ENCODE measurements around the gene PTAR1.
"Not testable (repeated sequence)": the region's sequence is repeated elsewhere in the genome, so short reads cannot be mapped to it uniquely, and the experiment has no call there.

DNA sequence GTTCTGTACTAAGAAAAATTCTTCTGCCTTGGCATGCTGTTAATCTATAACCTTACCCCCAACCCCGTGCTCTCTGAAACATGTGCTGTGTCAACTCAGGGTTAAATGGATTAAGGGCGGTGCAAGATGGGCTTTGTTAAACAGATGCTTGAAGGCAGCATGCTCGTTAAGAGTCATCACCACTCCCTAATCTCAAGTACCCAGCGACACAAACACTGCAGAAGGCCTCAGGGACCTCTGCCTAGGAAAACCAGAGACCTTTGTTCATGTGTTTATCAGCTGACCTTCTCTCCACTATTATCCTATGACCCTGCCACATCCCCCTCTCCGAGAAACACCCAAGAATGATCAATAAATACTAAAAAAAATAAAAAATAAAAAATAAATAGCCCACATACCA lies 40.2 kb upstream of the PTAR1 start:
- TF ChIP-seq BACH1 (IDR thresholded peaks at IDR 0.05; ENCODE audit: borderline replicate concordance); SRF (IDR thresholded peaks at IDR 0.05; ENCODE audit: low read depth in 2 of 2, low read length in 2 of 2); POLR2AphosphoS5 (IDR thresholded peaks at IDR 0.05; ENCODE audit: low read length); EGR1 (IDR thresholded peaks at IDR 0.05; ENCODE audit: borderline replicate concordance in 1 of 2, low read depth in 2 of 2, low read length in 2 of 2); ESRRA (IDR thresholded peaks at IDR 0.05; ENCODE audit: low read length); ZNF24 (IDR thresholded peaks at IDR 0.05); YY1 (IDR thresholded peaks at IDR 0.05; ENCODE audit: low read depth, low read length): not testable (repeated sequence)
- TF ChIP-seq, protein P1, sequence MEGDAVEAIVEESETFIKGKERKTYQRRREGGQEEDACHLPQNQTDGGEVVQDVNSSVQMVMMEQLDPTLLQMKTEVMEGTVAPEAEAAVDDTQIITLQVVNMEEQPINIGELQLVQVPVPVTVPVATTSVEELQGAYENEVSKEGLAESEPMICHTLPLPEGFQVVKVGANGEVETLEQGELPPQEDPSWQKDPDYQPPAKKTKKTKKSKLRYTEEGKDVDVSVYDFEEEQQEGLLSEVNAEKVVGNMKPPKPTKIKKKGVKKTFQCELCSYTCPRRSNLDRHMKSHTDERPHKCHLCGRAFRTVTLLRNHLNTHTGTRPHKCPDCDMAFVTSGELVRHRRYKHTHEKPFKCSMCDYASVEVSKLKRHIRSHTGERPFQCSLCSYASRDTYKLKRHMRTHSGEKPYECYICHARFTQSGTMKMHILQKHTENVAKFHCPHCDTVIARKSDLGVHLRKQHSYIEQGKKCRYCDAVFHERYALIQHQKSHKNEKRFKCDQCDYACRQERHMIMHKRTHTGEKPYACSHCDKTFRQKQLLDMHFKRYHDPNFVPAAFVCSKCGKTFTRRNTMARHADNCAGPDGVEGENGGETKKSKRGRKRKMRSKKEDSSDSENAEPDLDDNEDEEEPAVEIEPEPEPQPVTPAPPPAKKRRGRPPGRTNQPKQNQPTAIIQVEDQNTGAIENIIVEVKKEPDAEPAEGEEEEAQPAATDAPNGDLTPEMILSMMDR (IDR thresholded peaks at IDR 0.05 in 2 of 3, conservative IDR thresholded peaks at IDR 0.05 in 1 of 3; ENCODE audit: control insufficient read depth in 2 of 3, extremely low read depth in 1 of 3, insufficient read depth in 1 of 3, low read depth in 3 of 3, low read length in 3 of 3) = not testable (repeated sequence)
- TF ChIP-seq, protein P2, sequence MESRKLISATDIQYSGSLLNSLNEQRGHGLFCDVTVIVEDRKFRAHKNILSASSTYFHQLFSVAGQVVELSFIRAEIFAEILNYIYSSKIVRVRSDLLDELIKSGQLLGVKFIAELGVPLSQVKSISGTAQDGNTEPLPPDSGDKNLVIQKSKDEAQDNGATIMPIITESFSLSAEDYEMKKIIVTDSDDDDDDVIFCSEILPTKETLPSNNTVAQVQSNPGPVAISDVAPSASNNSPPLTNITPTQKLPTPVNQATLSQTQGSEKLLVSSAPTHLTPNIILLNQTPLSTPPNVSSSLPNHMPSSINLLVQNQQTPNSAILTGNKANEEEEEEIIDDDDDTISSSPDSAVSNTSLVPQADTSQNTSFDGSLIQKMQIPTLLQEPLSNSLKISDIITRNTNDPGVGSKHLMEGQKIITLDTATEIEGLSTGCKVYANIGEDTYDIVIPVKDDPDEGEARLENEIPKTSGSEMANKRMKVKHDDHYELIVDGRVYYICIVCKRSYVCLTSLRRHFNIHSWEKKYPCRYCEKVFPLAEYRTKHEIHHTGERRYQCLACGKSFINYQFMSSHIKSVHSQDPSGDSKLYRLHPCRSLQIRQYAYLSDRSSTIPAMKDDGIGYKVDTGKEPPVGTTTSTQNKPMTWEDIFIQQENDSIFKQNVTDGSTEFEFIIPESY (IDR thresholded peaks at IDR 0.05) = not testable (repeated sequence)
- TF ChIP-seq, protein P3, sequence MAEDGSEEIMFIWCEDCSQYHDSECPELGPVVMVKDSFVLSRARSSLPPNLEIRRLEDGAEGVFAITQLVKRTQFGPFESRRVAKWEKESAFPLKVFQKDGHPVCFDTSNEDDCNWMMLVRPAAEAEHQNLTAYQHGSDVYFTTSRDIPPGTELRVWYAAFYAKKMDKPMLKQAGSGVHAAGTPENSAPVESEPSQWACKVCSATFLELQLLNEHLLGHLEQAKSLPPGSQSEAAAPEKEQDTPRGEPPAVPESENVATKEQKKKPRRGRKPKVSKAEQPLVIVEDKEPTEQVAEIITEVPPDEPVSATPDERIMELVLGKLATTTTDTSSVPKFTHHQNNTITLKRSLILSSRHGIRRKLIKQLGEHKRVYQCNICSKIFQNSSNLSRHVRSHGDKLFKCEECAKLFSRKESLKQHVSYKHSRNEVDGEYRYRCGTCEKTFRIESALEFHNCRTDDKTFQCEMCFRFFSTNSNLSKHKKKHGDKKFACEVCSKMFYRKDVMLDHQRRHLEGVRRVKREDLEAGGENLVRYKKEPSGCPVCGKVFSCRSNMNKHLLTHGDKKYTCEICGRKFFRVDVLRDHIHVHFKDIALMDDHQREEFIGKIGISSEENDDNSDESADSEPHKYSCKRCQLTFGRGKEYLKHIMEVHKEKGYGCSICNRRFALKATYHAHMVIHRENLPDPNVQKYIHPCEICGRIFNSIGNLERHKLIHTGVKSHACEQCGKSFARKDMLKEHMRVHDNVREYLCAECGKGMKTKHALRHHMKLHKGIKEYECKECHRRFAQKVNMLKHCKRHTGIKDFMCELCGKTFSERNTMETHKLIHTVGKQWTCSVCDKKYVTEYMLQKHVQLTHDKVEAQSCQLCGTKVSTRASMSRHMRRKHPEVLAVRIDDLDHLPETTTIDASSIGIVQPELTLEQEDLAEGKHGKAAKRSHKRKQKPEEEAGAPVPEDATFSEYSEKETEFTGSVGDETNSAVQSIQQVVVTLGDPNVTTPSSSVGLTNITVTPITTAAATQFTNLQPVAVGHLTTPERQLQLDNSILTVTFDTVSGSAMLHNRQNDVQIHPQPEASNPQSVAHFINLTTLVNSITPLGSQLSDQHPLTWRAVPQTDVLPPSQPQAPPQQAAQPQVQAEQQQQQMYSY (CRISPR knock-in tag; IDR thresholded peaks at IDR 0.05) = not testable (repeated sequence)
- TF ChIP-seq, protein P4, sequence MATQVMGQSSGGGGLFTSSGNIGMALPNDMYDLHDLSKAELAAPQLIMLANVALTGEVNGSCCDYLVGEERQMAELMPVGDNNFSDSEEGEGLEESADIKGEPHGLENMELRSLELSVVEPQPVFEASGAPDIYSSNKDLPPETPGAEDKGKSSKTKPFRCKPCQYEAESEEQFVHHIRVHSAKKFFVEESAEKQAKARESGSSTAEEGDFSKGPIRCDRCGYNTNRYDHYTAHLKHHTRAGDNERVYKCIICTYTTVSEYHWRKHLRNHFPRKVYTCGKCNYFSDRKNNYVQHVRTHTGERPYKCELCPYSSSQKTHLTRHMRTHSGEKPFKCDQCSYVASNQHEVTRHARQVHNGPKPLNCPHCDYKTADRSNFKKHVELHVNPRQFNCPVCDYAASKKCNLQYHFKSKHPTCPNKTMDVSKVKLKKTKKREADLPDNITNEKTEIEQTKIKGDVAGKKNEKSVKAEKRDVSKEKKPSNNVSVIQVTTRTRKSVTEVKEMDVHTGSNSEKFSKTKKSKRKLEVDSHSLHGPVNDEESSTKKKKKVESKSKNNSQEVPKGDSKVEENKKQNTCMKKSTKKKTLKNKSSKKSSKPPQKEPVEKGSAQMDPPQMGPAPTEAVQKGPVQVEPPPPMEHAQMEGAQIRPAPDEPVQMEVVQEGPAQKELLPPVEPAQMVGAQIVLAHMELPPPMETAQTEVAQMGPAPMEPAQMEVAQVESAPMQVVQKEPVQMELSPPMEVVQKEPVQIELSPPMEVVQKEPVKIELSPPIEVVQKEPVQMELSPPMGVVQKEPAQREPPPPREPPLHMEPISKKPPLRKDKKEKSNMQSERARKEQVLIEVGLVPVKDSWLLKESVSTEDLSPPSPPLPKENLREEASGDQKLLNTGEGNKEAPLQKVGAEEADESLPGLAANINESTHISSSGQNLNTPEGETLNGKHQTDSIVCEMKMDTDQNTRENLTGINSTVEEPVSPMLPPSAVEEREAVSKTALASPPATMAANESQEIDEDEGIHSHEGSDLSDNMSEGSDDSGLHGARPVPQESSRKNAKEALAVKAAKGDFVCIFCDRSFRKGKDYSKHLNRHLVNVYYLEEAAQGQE (IDR thresholded peaks at IDR 0.05; ENCODE audit: low read depth, low read length) = not testable (repeated sequence)
